ENCODE data around the gene VSIR. TPM values are rescaled to one million over a fixed set of nuclear protein-coding genes. Genes with fewer than 3 reads are reported as not detected.

Gene VSIR
- total RNA-seq, 1 donor from 2014 or later = 115 TPM

- no peaks in the 10 kb centered on the region for H3K36me3 Mint-ChIP-seq (ENCODE audit: low read depth)
- no peak overlapping the region for H3K27ac Mint-ChIP-seq
- peaks cover 33% of the 10 kb centered on the region for H3K4me1 Mint-ChIP-seq (ENCODE audit: low read depth)
- no peak for DNase-seq (ENCODE audit: low spot score)
- H3K27me3 Mint-ChIP-seq (ENCODE audit: insufficient read depth) = no peaks in the 10 kb centered on the region
- no peak overlapping the region for H3K4me3 Mint-ChIP-seq
- intact Hi-C loops (cut with micrococcal nuclease) = no loop called here
- H3K9me3 Mint-ChIP-seq = no peaks in the 10 kb centered on the region
These were observed 54.3 kb downstream of the VSIR start for GRCh38 chr10:71719042-71719441.

- Mint-ChIP-seq H3K36me3 (ENCODE audit: low read depth) (no peaks in the 10 kb centered on the region), H3K4me3 (no peak overlapping the region), H3K27ac (no peak overlapping the region), H3K27me3 (ENCODE audit: insufficient read depth) (no peaks in the 10 kb centered on the region), H3K9me3 (no peaks in the 10 kb centered on the region), H3K4me1 (ENCODE audit: low read depth) (peaks cover 41% of the 10 kb centered on the region)
- DNase-seq (ENCODE audit: low spot score) = no peak
- intact Hi-C loops (cut with micrococcal nuclease) = no loop called here
These were observed 55.1 kb downstream of the VSIR start for GRCh38 chr10:71718165-71718698.

- DNase-seq (ENCODE audit: low spot score) = no peak
- no peaks in the 10 kb centered on the region for H3K27me3 Mint-ChIP-seq (ENCODE audit: insufficient read depth)
- H3K36me3 Mint-ChIP-seq (ENCODE audit: low read depth) = no peaks in the 10 kb centered on the region
- intact Hi-C loops (cut with micrococcal nuclease) = no loop called here
- H3K4me3 Mint-ChIP-seq = no peak overlapping the region
- H3K9me3 Mint-ChIP-seq = no peaks in the 10 kb centered on the region
- H3K27ac Mint-ChIP-seq = no peak overlapping the region
- H3K4me1 Mint-ChIP-seq (ENCODE audit: low read depth) = peaks cover 43% of the 10 kb centered on the region
These were observed 55.8 kb downstream of the VSIR start for GRCh38 chr10:71717551-71717951.

- DNase-seq (ENCODE audit: low spot score) = no peak
- no peaks in the 10 kb centered on the region for H3K36me3 Mint-ChIP-seq (ENCODE audit: low read depth)
- no peaks in the 10 kb centered on the region for H3K27me3 Mint-ChIP-seq (ENCODE audit: insufficient read depth)
- H3K4me3 Mint-ChIP-seq = no peak overlapping the region
- no peak overlapping the region for H3K27ac Mint-ChIP-seq
- intact Hi-C loops (cut with micrococcal nuclease) = no loop called here
- H3K9me3 Mint-ChIP-seq = no peaks in the 10 kb centered on the region
- peaks cover 46% of the 10 kb centered on the region for H3K4me1 Mint-ChIP-seq (ENCODE audit: low read depth)
These were observed 56.3 kb downstream of the VSIR start for GRCh38 chr10:71717056-71717455.

GRCh38 chr10:71716426-71716825 lies 56.9 kb downstream of the VSIR start:
- Mint-ChIP-seq H3K4me1 (ENCODE audit: low read depth) (peaks cover 47% of the 10 kb centered on the region), H3K9me3 (no peaks in the 10 kb centered on the region), H3K36me3 (ENCODE audit: low read depth) (no peaks in the 10 kb centered on the region), H3K27me3 (ENCODE audit: insufficient read depth) (no peaks in the 10 kb centered on the region), H3K4me3 (no peak overlapping the region), H3K27ac (no peak overlapping the region)
- DNase-seq (ENCODE audit: low spot score) = no peak
- intact Hi-C loops (cut with micrococcal nuclease) = no loop called here

- no peaks in the 10 kb centered on the region for H3K27me3 Mint-ChIP-seq (ENCODE audit: insufficient read depth)
- H3K36me3 Mint-ChIP-seq (ENCODE audit: low read depth) = no peaks in the 10 kb centered on the region
- peaks cover 45% of the 10 kb centered on the region for H3K4me1 Mint-ChIP-seq (ENCODE audit: low read depth)
- no peak overlapping the region for H3K27ac Mint-ChIP-seq
- H3K4me3 Mint-ChIP-seq = no peak overlapping the region
- H3K9me3 Mint-ChIP-seq = no peaks in the 10 kb centered on the region
- no peak for DNase-seq (ENCODE audit: low spot score)
- intact Hi-C loops (cut with micrococcal nuclease) = no loop called here
These were observed 57.5 kb downstream of the VSIR start for GRCh38 chr10:71715860-71716259.

- peaks cover 45% of the 10 kb centered on the region for H3K4me1 Mint-ChIP-seq (ENCODE audit: low read depth)
- intact Hi-C loops (cut with micrococcal nuclease) = no loop called here
- H3K4me3 Mint-ChIP-seq = no peak overlapping the region
These were observed 58.3 kb downstream of the VSIR start for GRCh38 chr10:71715026-71715425.

GRCh38 chr10:71714592-71714991 lies 58.7 kb downstream of the VSIR start:
- Mint-ChIP-seq H3K4me3 (peak overlapping the region; percentile 58), H3K4me1 (ENCODE audit: low read depth) (peaks cover 45% of the 10 kb centered on the region), H3K27ac (peak overlapping the region; percentile 96), H3K9me3 (no peaks in the 10 kb centered on the region), H3K27me3 (ENCODE audit: insufficient read depth) (no peaks in the 10 kb centered on the region), H3K36me3 (ENCODE audit: low read depth) (no peaks in the 10 kb centered on the region)
- intact Hi-C loops (cut with micrococcal nuclease) = loop anchor here (5.0 kb wide), 1 partner anchor 58 kb away; the partner anchor contains the start of gene VSIR
- DNase-seq (ENCODE audit: low spot score) = no peak

More at GRCh38 chr10:71715026-71715425, 58.3 kb downstream of the VSIR start:
- H3K36me3 Mint-ChIP-seq (ENCODE audit: low read depth) = no peaks in the 10 kb centered on the region
- no peaks in the 10 kb centered on the region for H3K27me3 Mint-ChIP-seq (ENCODE audit: insufficient read depth)
- DNase-seq (ENCODE audit: low spot score) = no peak
- H3K27ac Mint-ChIP-seq = no peak overlapping the region
- no peaks in the 10 kb centered on the region for H3K9me3 Mint-ChIP-seq

GRCh38 chr10:71714031-71714410 lies 59.3 kb downstream of the VSIR start:
- peak overlapping the region; percentile 96 for H3K27ac Mint-ChIP-seq
- H3K36me3 Mint-ChIP-seq (ENCODE audit: low read depth) = no peaks in the 10 kb centered on the region

GRCh38 chr10:71713135-71714030 lies 59.9 kb downstream of the VSIR start:
- Mint-ChIP-seq H3K4me3 (peak overlapping the region; percentile 63), H3K36me3 (ENCODE audit: low read depth) (no peaks in the 10 kb centered on the region), H3K4me1 (ENCODE audit: low read depth) (peaks cover 45% of the 10 kb centered on the region), H3K27me3 (ENCODE audit: insufficient read depth) (no peaks in the 10 kb centered on the region), H3K9me3 (no peaks in the 10 kb centered on the region), H3K27ac (peak overlapping the region; percentile 96)
- no peak for DNase-seq (ENCODE audit: low spot score)
- intact Hi-C loops (cut with micrococcal nuclease) = loop anchor here (1.0 to 5.0 kb wide), 2 partner anchors 13 to 59 kb away; partner anchors contain the start of gene VSIR

More at GRCh38 chr10:71714031-71714410, 59.3 kb downstream of the VSIR start:
- Mint-ChIP-seq H3K27me3 (ENCODE audit: insufficient read depth) (no peaks in the 10 kb centered on the region), H3K9me3 (no peaks in the 10 kb centered on the region), H3K4me1 (ENCODE audit: low read depth) (peaks cover 45% of the 10 kb centered on the region), H3K4me3 (peak overlapping the region; percentile 58)
- DNase-seq (ENCODE audit: low spot score) = no peak
- intact Hi-C loops (cut with micrococcal nuclease) = loop anchor here (5.0 kb wide), 1 partner anchor 58 kb away; the partner anchor contains the start of gene VSIR

GRCh38 chr10:71712572-71713134 lies 60.7 kb downstream of the VSIR start:
- H3K36me3 Mint-ChIP-seq (ENCODE audit: low read depth) = no peaks in the 10 kb centered on the region
- peak overlapping the region; percentile 96 for H3K27ac Mint-ChIP-seq
- DNase-seq (ENCODE audit: low spot score) = no peak
- intact Hi-C loops (cut with micrococcal nuclease) = loop anchor here (1.0 to 5.0 kb wide), 2 partner anchors 14 to 60 kb away; partner anchors contain the start of gene VSIR
- peaks cover 47% of the 10 kb centered on the region for H3K4me1 Mint-ChIP-seq (ENCODE audit: low read depth)
- no peaks in the 10 kb centered on the region for H3K9me3 Mint-ChIP-seq
- no peaks in the 10 kb centered on the region for H3K27me3 Mint-ChIP-seq (ENCODE audit: insufficient read depth)
- H3K4me3 Mint-ChIP-seq = no peak overlapping the region

GRCh38 chr10:71712170-71712569 lies 61.1 kb downstream of the VSIR start:
- intact Hi-C loops (cut with micrococcal nuclease) = loop anchor here (5.0 kb wide), 1 partner anchor 60 kb away; the partner anchor contains the start of gene VSIR
- H3K4me3 Mint-ChIP-seq = no peak overlapping the region
- H3K36me3 Mint-ChIP-seq (ENCODE audit: low read depth) = no peaks in the 10 kb centered on the region
- no peak for DNase-seq (ENCODE audit: low spot score)
- H3K9me3 Mint-ChIP-seq = no peaks in the 10 kb centered on the region
- peaks cover 48% of the 10 kb centered on the region for H3K4me1 Mint-ChIP-seq (ENCODE audit: low read depth)
- H3K27me3 Mint-ChIP-seq (ENCODE audit: insufficient read depth) = no peaks in the 10 kb centered on the region
- peak overlapping the region; percentile 96 for H3K27ac Mint-ChIP-seq

All from activated T-helper 1 cell treated with anti-CD3 and anti-CD28 coated beads, Interleukin-12 subunit alpha, Interleukin-12 subunit beta, Interleukin-2, Interleukin-4 antibody, amounts not matched to agents 30 ng/mL and 10 ng/mL and 1 ng/mL, durations not matched to agents 14 hours and 24 hours and 36 hours (primary cell).